Psoas muscle (tissue), 8 donors: Measurements from ENCODE around the gene SPG7. TPM values are rescaled to one million over a fixed set of nuclear protein-coding genes. Genes with fewer than 3 reads are reported as not detected.
"Not testable (repeated sequence)": the region's sequence is repeated elsewhere in the genome, so short reads cannot be mapped to it uniquely, and the experiment has no call there.

Experiments used
- ATAC-seq, 4 donors: fragments of 200-7000 bp; cut with Tn5 transposase; one replicate each; pipeline ENCODE4 v1.9.1; 2020; ENCODE audit warnings: moderate library complexity in 3 of 4, mild to moderate bottlenecking in 2 of 4
- DNase-seq, 2 donors: peaks; one replicate each; pipeline ENCODE4 v3.0.0-alpha.2; 2020
- H3K27ac ChIP-seq: fragments of 200-600 bp; one replicate; pipeline ENCODE4 v1.8.0; 2022
- H3K27me3 ChIP-seq, 3 donors: fragments of 200-600 bp in 1 of 3; one replicate each; pipeline versions ENCODE4 v1.6.1 to v1.8.0; 2013 to 2022; ENCODE audit warnings: low read length in 2 of 3, mild to moderate bottlenecking in 2 of 3, moderate library complexity in 1 of 3; ENCODE audit not compliant: insufficient read depth in 3 of 3
- H3K36me3 ChIP-seq, 2 donors: fragments of 200-600 bp in 1 of 2; one replicate each; pipeline versions ENCODE4 v1.6.1 to v1.8.0; 2013 to 2022; ENCODE audit warnings: low read depth in 1 of 2, mild to moderate bottlenecking in 1 of 2, moderate library complexity in 1 of 2; ENCODE audit not compliant: insufficient read depth in 1 of 2
- H3K4me1 ChIP-seq: fragments of 200-600 bp; one replicate; pipeline ENCODE4 v1.8.0; 2022
- H3K4me3 ChIP-seq: fragments of 200-600 bp; one replicate; pipeline ENCODE4 v1.8.0; 2022; ENCODE audit warnings: mild to moderate bottlenecking
- H3K9me3 ChIP-seq: fragments of 200-600 bp; one replicate; pipeline ENCODE4 v1.8.0; 2022
- WGBS, 3 donors: extraction: QIAGEN DNeasy Blood & Tissue Kit; methylation state at CpG; one replicate each; pipeline versions ENCODE4 v1.1.6 to v1.1.7; 2013; 5-methylcytosine and 5-hydroxymethylcytosine counted together
- intact Hi-C, 2 donors: fragments of 100-400 bp; cut with DNase I; formaldehyde crosslinking; loops; one replicate each; pipeline versions ENCODE4 v1.11.0 to v1.14.2; 2022
- long read RNA-seq, 2 donors: library from polyadenylated mRNA; unstranded; transcript quantifications; one replicate each; pipeline ENCODE4 v2.0.0, GENCODE V29; 2021
- polyA plus RNA-seq, 3 donors: library from polyadenylated mRNA; stranded (reverse); fragments of 200-250 nt; gene quantifications; one replicate each; pipeline ENCODE4 v1.2.3, GENCODE V29; 2013
- total RNA-seq, 4 donors: library from RNA; stranded (reverse); fragmentation: NEBNext Ultra II Directional in 2 of 4; extraction: Animal tissue kit (Norgen Biotek cat#: 25700) in 2 of 4; gene quantifications; one replicate each; pipeline versions ENCODE4 v1.2.1 to v1.2.4, GENCODE V29; 2021 to 2023
- TF ChIP-seq, protein P1 (sequence below): fragments of 200-600 bp; IDR thresholded peaks from one replicate; pipeline ENCODE4 v1.8.0; 2022; ENCODE audit warnings: antibody characterized with exemption
- donor health status: healthy with polysubstance abuse.
- donor health status: DM: no; HTN: no; CAD: no; lungs with moderate emphysema.
- donor health status: Bipolar disorder and iron deficiency.
- donor health status: healthy.
- donor health status: DM: yes; HTN: yes; CAD: no.
- donor health status: DM: no; HTN: no; CAD: no.
- donor health status: DM: no; HTN: no; CAD: no.
- donor health status: DM: yes; HTN: yes; CAD: no.

Gene SPG7
- total RNA-seq (10 to 100 TPM; 66.8 to 92.3 (median 87.3) TPM), polyA plus RNA-seq (10 to 100 TPM; 57.5 to 95.3 (median 79.3) TPM)
- long read RNA-seq, donor 1, transcript SPG7-268 (17 exons, 3,359 nt) = major isoform, 53 of 90 reads
- long read RNA-seq, donor 1, transcript SPG7-239 (14 exons, 2,859 nt) = minor isoform, 6 of 90 reads
- long read RNA-seq, donor 1, partial matches to known transcripts = 12 of 90 reads
- long read RNA-seq, donor 1, other reads (novel, unspliced or antisense) = 10 of 90 reads
- long read RNA-seq, donor 2, full-length matches to known transcripts = 153 of 223 reads
- long read RNA-seq, donor 2, partial matches to known transcripts = 53 of 223 reads
- long read RNA-seq, donor 2, other reads (novel, unspliced or antisense) = 17 of 223 reads

DNA sequence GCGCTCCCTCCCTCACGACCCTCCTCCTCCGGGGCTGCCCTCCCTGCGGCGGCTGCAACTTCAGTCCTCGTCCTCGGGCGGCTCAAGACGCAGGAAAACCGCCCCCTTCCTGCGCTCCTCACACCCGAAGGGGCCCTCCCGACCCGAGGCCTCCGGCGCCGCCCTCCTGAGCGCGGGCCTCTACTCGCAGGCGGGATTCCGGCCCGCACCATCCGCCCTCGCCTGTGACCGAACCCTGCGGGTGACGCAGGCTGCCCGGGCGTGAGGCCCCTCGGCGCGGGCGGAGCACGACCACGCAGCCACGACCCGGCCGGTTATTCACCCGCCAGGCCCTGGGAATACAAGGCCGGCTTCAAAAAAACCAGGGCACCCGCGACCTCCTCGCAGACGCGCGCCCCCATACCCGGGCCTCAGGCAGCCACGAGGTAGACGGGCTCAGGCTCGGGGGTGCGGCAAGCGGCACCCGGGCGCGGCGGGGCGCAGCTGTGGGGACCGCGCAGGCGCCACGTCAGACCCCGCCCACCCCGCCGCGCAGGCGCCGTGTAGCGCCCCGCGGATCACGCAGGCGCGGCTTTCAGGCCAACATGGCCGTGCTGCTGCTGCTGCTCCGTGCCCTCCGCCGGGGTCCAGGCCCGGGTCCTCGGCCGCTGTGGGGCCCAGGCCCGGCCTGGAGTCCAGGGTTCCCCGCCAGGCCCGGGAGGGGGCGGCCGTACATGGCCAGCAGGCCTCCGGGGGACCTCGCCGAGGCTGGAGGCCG, at the start of gene SPG7:
SPG7 (plus strand) TSS at position 570 of the 757 bp plus-strand sequence; CDS start at position 585, 15 bp downstream.
- DNase-seq = peak; percentile 85 to 92
- Histone ChIP-seq H3K36me3 (peaks cover 4 to 28% of the 10 kb centered on the region in 2 donors), H3K9me3 (no peaks in the 10 kb centered on the region), H3K4me3 (peak within 1 kb of the TSS; percentile 97), H3K27me3 (no peaks in the 10 kb centered on the region), H3K27ac (peak within 1 kb of the TSS; percentile 95), H3K4me1 (peaks cover 23% of the 10 kb centered on the region)
- TF ChIP-seq, protein P1, sequence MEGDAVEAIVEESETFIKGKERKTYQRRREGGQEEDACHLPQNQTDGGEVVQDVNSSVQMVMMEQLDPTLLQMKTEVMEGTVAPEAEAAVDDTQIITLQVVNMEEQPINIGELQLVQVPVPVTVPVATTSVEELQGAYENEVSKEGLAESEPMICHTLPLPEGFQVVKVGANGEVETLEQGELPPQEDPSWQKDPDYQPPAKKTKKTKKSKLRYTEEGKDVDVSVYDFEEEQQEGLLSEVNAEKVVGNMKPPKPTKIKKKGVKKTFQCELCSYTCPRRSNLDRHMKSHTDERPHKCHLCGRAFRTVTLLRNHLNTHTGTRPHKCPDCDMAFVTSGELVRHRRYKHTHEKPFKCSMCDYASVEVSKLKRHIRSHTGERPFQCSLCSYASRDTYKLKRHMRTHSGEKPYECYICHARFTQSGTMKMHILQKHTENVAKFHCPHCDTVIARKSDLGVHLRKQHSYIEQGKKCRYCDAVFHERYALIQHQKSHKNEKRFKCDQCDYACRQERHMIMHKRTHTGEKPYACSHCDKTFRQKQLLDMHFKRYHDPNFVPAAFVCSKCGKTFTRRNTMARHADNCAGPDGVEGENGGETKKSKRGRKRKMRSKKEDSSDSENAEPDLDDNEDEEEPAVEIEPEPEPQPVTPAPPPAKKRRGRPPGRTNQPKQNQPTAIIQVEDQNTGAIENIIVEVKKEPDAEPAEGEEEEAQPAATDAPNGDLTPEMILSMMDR = no peak
- ATAC-seq = peak; percentile 95 to 97 (median 96)
- intact Hi-C loops = loop anchor here in 1 of 2 donors (1.0 kb wide), 1 partner anchor 173 kb away; no protein-coding TSS in a partner anchor
- WGBS, 3 donors = 0 to 1% (median 0%) methylated on average over 40 to 90 of the region's 90 CpGs

DNA sequence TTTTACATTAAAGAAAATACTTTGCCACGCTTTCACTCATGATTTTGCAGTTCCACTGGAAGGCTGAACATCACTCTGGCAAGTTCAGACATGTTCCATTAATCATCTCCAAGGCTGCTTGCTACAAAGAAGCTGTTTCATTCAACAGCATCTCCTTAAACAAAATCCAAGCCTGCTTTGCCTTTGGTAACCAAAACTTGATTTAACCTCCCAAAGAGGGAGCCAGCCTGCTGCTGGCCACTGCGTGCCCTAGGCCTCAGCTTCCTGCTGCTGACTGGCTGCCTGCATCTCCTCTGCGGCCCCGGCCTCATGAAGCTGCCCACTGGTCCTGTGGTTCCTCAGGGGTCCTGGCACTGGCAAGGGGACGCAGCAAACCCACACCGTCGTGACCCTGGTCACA, 49.7 kb upstream of the SPG7 start:
- no peak overlapping the region for H3K27ac ChIP-seq
- DNase-seq = no peak
- no peaks in the 10 kb centered on the region for H3K27me3 ChIP-seq
- H3K9me3 ChIP-seq = no peaks in the 10 kb centered on the region
- no peaks in the 10 kb centered on the region for H3K36me3 ChIP-seq
- TF ChIP-seq, protein P1 = no peak
- no peak for ATAC-seq
- peaks cover 38% of the 10 kb centered on the region for H3K4me1 ChIP-seq
- no peak overlapping the region for H3K4me3 ChIP-seq
- intact Hi-C loops = no loop called here
- whole genome bisulfite sequencing, 3 donors = 66 to 72% (median 71%) methylated on average over 7 of the region's 7 CpGs

GRCh38 chr16:89458967-89459366, 49.2 kb upstream of the SPG7 start:
- Histone ChIP-seq H3K27ac (no peak overlapping the region), H3K9me3 (no peaks in the 10 kb centered on the region), H3K4me1 (peaks cover 34% of the 10 kb centered on the region), H3K4me3 (no peak overlapping the region), H3K27me3 (no peaks in the 10 kb centered on the region), H3K36me3 (no peaks in the 10 kb centered on the region)
- DNase-seq = no peak
- TF ChIP-seq, protein P1 = no peak
- ATAC-seq = no peak
- WGBS, 3 donors = 61 to 69% (median 67%) methylated on average over 2 of the region's 2 CpGs
- intact Hi-C loops = no loop called here

DNA sequence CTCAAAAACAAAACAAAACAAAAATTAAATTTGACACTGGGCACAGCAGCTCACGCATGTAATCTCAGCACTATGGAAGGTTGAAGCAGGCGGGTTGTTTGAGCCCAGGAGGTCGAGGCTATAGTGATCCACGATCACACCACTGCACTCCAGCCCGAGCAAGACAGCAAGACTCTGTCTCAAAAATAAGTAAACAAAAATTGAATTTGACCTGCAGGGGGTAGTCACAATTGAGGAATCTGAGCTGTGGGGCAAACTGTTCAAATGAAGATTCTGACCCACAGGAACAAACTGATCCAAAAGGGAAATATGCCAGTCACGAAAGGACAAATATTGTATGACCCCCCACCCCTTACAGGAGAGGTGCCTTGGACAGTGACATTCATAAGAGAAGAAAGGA, 47.6 kb upstream of the SPG7 start:
- H3K27ac ChIP-seq = no peak overlapping the region
- H3K4me1 ChIP-seq = peaks cover 34% of the 10 kb centered on the region
- DNase-seq (no peak), ATAC-seq (no peak)
- H3K27me3 ChIP-seq = no peaks in the 10 kb centered on the region
- intact Hi-C loops = no loop called here
- no peaks in the 10 kb centered on the region for H3K36me3 ChIP-seq
- TF ChIP-seq, protein P1 = no peak
- no peaks in the 10 kb centered on the region for H3K9me3 ChIP-seq
- no peak overlapping the region for H3K4me3 ChIP-seq
- WGBS, 3 donors = 79 to 90% (median 85%) methylated on average over 6 of the region's 6 CpGs

DNA sequence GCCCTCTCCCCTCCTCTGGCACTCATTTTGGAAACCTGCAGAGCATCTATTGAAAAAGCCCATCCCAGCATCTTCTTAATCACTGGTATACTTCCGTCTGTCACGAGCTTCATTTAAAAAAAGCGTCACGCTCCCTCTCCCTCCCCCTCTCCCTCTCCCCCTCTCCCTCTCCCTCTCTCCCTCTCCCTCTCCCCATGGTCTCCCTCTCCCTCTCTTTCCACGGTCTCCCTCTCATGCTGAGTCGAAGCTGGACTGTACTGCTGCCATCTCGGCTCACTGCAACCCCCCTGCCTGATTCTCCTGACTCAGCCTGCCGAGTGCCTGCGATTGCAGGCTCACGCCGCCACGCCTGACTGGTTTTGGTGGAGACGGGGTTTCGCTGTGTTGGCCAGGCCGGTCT, 46.3 kb upstream of the SPG7 start:
- peaks cover 34% of the 10 kb centered on the region for H3K4me1 ChIP-seq
- DNase-seq, H3K4me3 ChIP-seq, H3K27me3 ChIP-seq, H3K27ac ChIP-seq, ATAC-seq, intact Hi-C loops, H3K36me3 ChIP-seq, H3K9me3 ChIP-seq: not testable (repeated sequence)
- WGBS, 3 donors = 81 to 88% (median 87%) methylated on average over 8 to 14 of the region's 15 CpGs

DNA sequence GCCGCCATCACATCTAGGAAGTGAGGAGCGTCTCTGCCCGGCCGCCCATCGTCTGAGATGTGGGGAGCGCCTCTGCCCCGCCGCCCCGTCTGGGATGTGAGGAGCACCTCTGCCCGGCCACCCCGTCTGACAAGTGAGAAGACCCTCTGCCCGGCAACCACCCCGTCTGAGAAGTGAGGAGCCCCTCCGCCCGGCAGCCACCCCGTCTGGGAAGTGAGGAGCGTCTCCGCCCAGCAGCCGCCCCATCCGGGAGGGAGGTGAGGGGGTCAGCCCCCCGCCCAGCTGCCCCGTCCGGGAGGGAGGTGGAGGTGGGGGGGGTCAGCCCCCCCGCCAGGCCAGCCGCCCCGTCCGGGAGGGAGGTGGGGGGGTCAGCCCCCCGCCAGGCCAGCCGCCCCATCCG, 45.6 kb upstream of the SPG7 start:
- H3K4me3 ChIP-seq, ATAC-seq, H3K27ac ChIP-seq, H3K36me3 ChIP-seq, intact Hi-C loops, DNase-seq, H3K27me3 ChIP-seq, H3K9me3 ChIP-seq: not testable (repeated sequence)
- 84 to 95% (median 93%) methylated on average over 5 to 20 of the region's 30 CpGs for WGBS, 3 donors
- H3K4me1 ChIP-seq = peaks cover 38% of the 10 kb centered on the region

DNA sequence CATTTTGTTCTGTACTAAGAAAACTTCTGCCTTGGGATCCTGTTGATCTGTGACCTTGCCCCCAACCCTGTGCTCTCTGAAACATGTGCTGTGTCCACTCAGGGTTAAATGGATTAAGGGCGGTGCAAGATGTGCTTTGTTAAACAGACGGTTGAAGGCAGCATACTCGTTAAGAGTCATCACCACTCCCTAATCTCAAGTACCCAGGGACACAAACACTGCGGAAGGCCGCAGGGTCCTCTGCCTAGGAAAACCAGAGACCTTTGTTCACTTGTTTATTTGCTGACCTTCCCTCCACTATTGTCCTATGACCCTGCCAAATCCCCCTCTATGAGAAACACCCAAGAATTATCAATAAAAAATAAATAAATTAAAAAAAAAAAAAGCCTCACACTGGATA, 44.9 kb upstream of the SPG7 start:
- DNase-seq, H3K4me3 ChIP-seq, intact Hi-C loops, H3K27me3 ChIP-seq, H3K9me3 ChIP-seq, H3K27ac ChIP-seq, ATAC-seq, H3K36me3 ChIP-seq: not testable (repeated sequence)
- H3K4me1 ChIP-seq = peaks cover 43% of the 10 kb centered on the region
- WGBS, 3 donors = 56 to 68% (median 63%) methylated on average over 5 of the region's 5 CpGs
